Mesothelial cell of epicardium (in vitro differentiated cells): ENCODE data around the gene MYZAP. TPM values are rescaled to one million over a fixed set of nuclear protein-coding genes. Genes with fewer than 3 reads are reported as not detected.

Experiments
- DNase-seq, 2 experiments: peaks; one replicate each; pipeline ENCODE4 v3.0.0; 2021; ENCODE audit warnings: low spot score in 2 of 2; ENCODE audit not compliant: unreplicated experiment in 2 of 2
- H3K27ac Mint-ChIP-seq: 2 replicates; pipeline ENCODE4 v1.8.0; 2021; ENCODE audit warnings: mixed read lengths
- H3K27me3 Mint-ChIP-seq: 2 replicates; pipeline ENCODE4 v1.8.0; 2021; ENCODE audit warnings: low read depth, mixed read lengths
- H3K36me3 Mint-ChIP-seq: 2 replicates; pipeline ENCODE4 v1.8.0; 2021; ENCODE audit warnings: mixed read lengths
- H3K4me1 Mint-ChIP-seq: 2 replicates; pipeline ENCODE4 v1.8.0; 2021; ENCODE audit warnings: mixed read lengths
- H3K4me3 Mint-ChIP-seq: 2 replicates; pipeline ENCODE4 v1.8.0; 2021; ENCODE audit warnings: mild to moderate bottlenecking, moderate library complexity, mixed read lengths
- H3K9me3 Mint-ChIP-seq: 2 replicates; pipeline ENCODE4 v1.8.0; 2021; ENCODE audit warnings: mixed read lengths
- total RNA-seq: library from RNA; stranded (reverse); gene quantifications from 3 replicates; pipeline ENCODE4 v1.2.1, GENCODE V29; 2021
- TF ChIP-seq, protein P1 (sequence below): fragments of 200-600 bp; sonication (generic); IDR thresholded peaks from one replicate; pipeline ENCODE4 v1.5.0; 2021; ENCODE audit warnings: antibody characterized with exemption; ENCODE audit not compliant: unreplicated experiment

MYZAP gene
- total RNA-seq, 1 donor from 2014 or later: 3.3 TPM

DNA sequence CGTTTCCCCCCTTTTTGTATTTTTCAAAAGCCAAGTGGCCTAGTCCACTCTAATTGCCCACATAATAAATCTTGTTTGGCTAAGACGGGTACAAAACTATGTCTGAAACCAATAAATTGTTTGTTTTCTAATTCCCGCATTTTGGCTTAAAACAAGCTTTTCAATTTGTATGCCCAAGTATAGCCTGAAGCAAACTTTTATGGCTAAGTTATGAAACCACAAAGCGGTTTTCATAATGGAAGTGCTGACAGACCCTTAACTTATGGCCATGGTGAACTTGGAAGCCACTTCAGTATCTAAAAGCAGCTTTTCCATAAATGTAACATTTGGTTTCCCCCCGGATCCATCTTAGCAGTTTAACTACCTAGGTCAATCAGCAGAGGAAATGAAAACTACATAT lies 84.9 kb downstream of the MYZAP start:
- Mint-ChIP-seq H3K4me1 (peaks cover 36% of the 10 kb centered on the region), H3K27ac (peak overlapping the region; percentile 23), H3K4me3 (no peak overlapping the region), H3K36me3 (peaks cover 5% of the 10 kb centered on the region), H3K9me3 (peaks cover 12% of the 10 kb centered on the region), H3K27me3 (no peaks in the 10 kb centered on the region)
- DNase-seq: no peak
- TF ChIP-seq, protein P1, sequence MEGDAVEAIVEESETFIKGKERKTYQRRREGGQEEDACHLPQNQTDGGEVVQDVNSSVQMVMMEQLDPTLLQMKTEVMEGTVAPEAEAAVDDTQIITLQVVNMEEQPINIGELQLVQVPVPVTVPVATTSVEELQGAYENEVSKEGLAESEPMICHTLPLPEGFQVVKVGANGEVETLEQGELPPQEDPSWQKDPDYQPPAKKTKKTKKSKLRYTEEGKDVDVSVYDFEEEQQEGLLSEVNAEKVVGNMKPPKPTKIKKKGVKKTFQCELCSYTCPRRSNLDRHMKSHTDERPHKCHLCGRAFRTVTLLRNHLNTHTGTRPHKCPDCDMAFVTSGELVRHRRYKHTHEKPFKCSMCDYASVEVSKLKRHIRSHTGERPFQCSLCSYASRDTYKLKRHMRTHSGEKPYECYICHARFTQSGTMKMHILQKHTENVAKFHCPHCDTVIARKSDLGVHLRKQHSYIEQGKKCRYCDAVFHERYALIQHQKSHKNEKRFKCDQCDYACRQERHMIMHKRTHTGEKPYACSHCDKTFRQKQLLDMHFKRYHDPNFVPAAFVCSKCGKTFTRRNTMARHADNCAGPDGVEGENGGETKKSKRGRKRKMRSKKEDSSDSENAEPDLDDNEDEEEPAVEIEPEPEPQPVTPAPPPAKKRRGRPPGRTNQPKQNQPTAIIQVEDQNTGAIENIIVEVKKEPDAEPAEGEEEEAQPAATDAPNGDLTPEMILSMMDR: no peak

DNA sequence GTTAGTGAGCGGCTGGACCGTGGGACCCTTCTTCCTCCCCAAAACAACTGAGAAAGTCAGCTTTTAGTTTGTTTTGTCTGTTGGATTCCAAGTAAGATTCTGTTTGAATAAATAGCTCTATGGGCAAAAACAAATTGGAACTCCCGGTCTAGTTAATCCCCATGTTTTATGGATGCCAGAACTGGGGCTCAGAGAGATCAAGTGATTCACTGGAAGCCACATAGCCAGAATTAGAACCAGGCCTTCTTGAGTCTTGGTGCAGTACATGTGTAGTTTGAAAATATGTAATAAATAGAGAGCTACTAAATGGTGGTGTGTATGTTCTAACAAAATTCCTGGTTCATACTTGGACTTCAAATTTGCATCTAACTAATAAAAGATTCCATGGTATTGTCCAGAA lies 85.5 kb downstream of the MYZAP start:
- Mint-ChIP-seq H3K4me3 (no peak overlapping the region), H3K27me3 (no peaks in the 10 kb centered on the region), H3K4me1 (peaks cover 33% of the 10 kb centered on the region), H3K27ac (no peak overlapping the region), H3K9me3 (peaks cover 6% of the 10 kb centered on the region), H3K36me3 (peaks cover 3% of the 10 kb centered on the region)
- TF ChIP-seq, protein P1: no peak
- no peak for DNase-seq

DNA sequence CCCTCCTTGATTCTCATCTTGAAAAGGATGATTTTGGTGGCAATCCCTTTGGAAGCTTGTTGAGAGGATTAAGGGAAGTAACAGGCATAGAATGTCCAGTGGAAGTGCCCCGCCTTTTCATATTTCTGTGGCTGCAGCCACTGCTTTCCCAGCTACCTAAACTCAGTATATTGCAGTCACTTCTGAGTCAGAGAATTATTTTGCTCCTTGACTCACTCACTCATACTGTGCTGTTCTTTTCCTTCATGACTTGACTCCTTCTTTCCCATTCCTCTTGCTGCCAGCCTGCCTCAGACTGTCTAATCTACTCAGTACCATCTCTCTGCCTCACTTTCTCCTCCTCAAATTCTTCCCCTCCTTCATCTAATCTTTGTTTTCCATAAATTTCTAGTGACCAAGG lies 88.3 kb downstream of the MYZAP start:
- no peak overlapping the region for H3K4me3 Mint-ChIP-seq
- peak overlapping the region; percentile 33 for H3K27ac Mint-ChIP-seq
- H3K36me3 Mint-ChIP-seq: peaks cover 2% of the 10 kb centered on the region
- H3K27me3 Mint-ChIP-seq: no peaks in the 10 kb centered on the region
- no peak for DNase-seq
- TF ChIP-seq, protein P1: no peak
- peaks cover 32% of the 10 kb centered on the region for H3K4me1 Mint-ChIP-seq
- peaks cover 5% of the 10 kb centered on the region for H3K9me3 Mint-ChIP-seq

DNA sequence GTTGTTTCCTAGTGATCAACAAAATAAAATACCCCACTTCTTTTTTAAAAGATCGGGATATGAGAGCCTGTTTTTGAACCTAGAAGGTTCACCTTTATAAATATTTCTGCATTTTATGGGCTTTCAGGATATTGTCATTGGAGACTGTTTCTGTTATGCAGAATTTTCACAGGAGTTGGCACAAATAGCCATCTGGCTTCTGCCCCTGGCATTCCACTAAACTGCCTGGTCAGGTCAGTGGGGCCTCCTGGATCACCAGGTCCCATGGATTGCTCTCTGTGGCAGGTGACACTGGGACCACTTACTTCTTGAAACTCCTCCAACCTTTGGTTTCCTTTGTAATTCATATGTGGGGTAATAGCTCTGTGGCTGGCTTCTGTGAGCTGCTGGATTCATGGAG lies 89.3 kb downstream of the MYZAP start:
- no peak for DNase-seq
- TF ChIP-seq, protein P1: no peak

DNA sequence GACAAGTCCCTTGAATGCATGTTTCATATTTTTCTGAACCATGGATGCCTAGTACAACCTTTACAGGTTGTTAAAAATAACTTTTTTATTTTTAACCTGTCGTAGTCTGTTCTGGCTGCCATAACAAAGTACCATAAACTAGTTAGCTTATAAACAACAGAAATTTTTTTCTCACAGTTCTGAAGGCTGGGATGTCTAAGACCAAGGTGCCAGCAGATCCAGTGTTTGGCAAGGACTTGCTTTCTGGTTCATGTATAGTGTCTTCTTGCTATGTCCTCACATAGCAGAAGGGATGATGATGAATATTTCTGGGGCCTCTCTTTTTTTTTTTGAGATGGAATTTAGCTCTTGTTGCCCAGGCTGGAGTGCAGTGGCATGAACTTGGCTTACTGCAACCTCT lies 91.8 kb downstream of the MYZAP start:
- no peak for DNase-seq
- TF ChIP-seq, protein P1: no peak
- Mint-ChIP-seq H3K9me3 (peaks cover 5% of the 10 kb centered on the region), H3K27me3 (no peaks in the 10 kb centered on the region), H3K4me1 (peaks cover 32% of the 10 kb centered on the region), H3K36me3 (peaks cover 2% of the 10 kb centered on the region), H3K27ac (no peak overlapping the region), H3K4me3 (no peak overlapping the region)

More for the DNA sequence above, 89.3 kb downstream of the MYZAP start:
- H3K4me3 Mint-ChIP-seq: no peak overlapping the region
- H3K27me3 Mint-ChIP-seq: no peaks in the 10 kb centered on the region
- peaks cover 33% of the 10 kb centered on the region for H3K4me1 Mint-ChIP-seq
- peaks cover 5% of the 10 kb centered on the region for H3K9me3 Mint-ChIP-seq
- peaks cover 2% of the 10 kb centered on the region for H3K36me3 Mint-ChIP-seq
- no peak overlapping the region for H3K27ac Mint-ChIP-seq
